ENCODE results near the gene ADGRG6. TPM values are rescaled to one million over a fixed set of nuclear protein-coding genes. Genes with fewer than 3 reads are reported as not detected.

Gene ADGRG6
- total RNA-seq, 1 donor from 2014 or later: 39.1 TPM

DNA sequence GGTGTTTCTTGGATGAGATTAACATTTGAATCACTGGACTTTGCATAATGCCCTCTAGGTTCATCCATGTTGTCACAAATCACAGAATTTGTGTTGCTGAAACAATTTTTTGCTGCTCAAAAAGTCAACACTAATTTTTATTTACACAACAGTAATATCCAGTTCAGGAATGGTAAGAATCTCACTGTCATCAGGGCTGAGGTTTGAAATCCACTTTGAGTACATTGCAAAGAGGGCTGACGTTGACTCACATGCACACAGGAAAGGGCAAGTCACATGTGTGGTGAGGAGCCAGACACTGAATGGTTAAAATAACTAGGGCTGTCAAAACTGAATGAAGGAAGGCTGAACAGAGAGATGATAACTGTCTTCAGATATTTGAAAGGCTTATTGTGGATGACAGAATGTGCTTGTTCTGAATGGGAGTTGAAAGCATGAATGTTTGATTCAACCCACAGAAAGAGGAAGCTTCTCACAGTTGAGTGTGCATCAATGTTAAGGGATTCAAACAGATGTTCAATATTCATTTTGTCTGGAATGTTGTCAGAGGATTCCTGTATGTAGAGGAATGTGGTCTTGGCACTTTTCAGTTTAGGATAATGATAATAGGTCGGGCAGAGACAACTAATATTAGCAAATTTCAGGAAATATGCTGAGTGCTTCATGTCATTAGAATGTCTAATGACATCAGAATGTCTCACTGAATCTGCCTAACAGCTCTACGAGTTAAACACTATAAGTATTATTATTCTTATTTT, 3.6 kb upstream of the ADGRG6 start:
- TF ChIP-seq, protein P1, sequence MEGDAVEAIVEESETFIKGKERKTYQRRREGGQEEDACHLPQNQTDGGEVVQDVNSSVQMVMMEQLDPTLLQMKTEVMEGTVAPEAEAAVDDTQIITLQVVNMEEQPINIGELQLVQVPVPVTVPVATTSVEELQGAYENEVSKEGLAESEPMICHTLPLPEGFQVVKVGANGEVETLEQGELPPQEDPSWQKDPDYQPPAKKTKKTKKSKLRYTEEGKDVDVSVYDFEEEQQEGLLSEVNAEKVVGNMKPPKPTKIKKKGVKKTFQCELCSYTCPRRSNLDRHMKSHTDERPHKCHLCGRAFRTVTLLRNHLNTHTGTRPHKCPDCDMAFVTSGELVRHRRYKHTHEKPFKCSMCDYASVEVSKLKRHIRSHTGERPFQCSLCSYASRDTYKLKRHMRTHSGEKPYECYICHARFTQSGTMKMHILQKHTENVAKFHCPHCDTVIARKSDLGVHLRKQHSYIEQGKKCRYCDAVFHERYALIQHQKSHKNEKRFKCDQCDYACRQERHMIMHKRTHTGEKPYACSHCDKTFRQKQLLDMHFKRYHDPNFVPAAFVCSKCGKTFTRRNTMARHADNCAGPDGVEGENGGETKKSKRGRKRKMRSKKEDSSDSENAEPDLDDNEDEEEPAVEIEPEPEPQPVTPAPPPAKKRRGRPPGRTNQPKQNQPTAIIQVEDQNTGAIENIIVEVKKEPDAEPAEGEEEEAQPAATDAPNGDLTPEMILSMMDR (IDR thresholded peaks at IDR 0.05; ENCODE audit: insufficient read depth, low read length, poor library complexity, severe bottlenecking): no peak
- no peaks in the 10 kb centered on the region for H3K36me3 ChIP-seq (ENCODE audit: control insufficient read depth, insufficient read depth, low read length)
- no peaks in the 10 kb centered on the region for H3K27me3 ChIP-seq (ENCODE audit: control insufficient read depth, insufficient read depth, low read length)
- H3K4me3 ChIP-seq (ENCODE audit: low read depth, low read length): no peak overlapping the region
- no peak for DNase-seq (ENCODE audit: low read depth)

DNA sequence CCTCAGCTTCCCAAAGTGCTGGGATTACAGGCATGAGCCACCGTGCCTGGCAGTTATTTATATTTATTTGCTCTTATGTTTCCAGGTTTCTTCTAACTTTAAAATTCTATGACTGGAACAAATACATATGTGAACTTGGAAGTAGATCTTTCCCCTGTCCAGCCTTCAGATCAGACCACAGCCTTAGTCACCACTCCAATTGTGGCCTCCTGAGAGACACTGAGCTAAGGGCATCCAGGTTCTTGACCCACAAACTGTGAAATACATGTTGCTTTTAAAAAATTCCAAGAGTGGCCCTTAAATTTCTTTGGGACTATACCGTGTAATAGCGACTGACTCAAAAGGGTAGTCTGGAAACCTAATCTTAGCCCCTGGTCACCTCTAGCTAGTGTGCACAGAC, 1.5 kb upstream of the ADGRG6 start:
- H3K27me3 ChIP-seq (ENCODE audit: control insufficient read depth, insufficient read depth, low read length): no peaks in the 10 kb centered on the region
- no peak overlapping the region for H3K4me3 ChIP-seq (ENCODE audit: low read depth, low read length)
- no peak for DNase-seq (ENCODE audit: low read depth)
- no peaks in the 10 kb centered on the region for H3K36me3 ChIP-seq (ENCODE audit: control insufficient read depth, insufficient read depth, low read length)
- TF ChIP-seq, protein P1 (IDR thresholded peaks at IDR 0.05; ENCODE audit: insufficient read depth, low read length, poor library complexity, severe bottlenecking): no peak

DNA sequence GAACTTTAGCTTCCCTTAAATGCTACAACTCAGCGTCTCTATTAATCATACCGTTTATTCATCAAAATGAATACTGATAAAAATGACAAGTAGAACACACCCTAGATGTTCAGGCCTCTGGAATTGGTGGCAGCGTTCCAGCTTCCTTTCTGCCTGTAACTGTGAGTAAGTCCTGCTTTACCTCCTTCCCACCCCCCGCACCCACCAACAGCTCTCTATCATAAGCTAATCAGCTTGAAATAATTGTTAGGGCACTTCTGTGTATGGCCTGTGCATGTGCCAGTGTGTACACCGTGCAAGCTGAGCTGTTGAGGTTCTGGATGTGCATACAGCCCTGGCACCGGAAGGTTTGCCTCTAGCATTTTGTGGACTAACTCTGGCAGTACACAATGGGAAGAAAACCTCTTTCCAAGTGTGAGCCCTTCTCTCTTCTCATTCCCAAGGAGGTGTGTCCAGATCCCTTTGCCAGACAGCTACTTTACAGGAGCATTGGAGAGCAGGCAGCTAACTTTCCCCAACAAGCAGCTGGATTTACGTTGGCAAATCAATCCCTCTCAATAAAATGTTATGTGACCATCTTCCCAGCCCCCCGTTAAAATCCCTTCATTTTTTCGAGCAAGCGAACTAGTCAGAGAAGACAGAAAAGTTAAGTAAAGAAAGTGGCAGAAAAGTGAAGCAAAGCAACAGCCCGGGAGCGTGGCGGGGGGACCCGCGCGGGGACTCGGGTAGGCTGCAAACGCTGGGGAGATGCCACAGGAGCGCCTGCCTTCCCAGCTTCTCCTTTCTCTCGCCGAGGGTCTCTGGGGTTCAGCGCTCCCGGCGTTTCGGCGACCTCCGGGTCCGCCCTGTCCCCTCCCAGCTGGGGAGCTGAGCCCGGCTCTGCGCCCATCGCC, 803 bp upstream of the ADGRG6 start:
- no peaks in the 10 kb centered on the region for H3K36me3 ChIP-seq (ENCODE audit: control insufficient read depth, insufficient read depth, low read length)
- DNase-seq (ENCODE audit: low read depth): no peak
- H3K27me3 ChIP-seq (ENCODE audit: control insufficient read depth, insufficient read depth, low read length): no peaks in the 10 kb centered on the region
- TF ChIP-seq, protein P1 (IDR thresholded peaks at IDR 0.05; ENCODE audit: insufficient read depth, low read length, poor library complexity, severe bottlenecking): no peak
- H3K4me3 ChIP-seq (ENCODE audit: low read depth, low read length): peak overlapping the region; percentile 72

DNA sequence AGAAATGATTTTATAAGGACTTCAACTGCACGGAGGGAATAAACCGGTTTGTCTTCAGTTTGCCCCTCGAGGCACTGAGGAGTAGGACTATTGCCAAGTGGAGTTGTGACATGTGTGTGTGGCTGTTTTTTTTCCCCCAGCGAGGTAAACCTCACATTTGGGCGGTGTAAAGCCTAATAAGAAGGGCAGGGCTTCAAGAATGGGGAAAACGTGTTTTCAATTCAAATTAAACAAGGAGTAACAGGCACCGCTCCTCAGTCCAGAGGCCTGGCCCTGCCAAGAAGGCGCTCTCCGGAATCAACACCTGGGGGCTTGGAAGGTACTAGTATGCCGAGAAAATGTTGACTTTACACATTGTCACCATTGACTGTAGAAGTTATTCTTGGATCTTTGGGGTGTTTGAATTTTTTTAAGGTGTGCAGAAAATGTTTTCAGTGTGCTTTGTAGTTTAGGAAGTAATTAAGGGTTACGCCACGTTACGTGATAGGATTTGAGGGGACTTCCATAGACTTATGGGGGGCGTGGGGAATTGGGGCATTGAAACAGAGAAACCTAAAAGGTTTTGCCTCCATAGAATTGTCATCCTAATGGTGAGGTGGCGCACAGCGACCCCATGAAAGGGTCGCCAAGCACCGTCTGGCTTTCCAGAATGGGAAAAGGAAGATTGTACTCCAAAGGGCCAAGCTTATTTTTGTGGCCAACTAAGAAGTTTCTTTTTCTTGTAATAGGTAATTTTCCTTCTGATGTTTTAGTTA, 791 bp downstream of the ADGRG6 start:
- DNase-seq (ENCODE audit: low read depth): no peak
- no peaks in the 10 kb centered on the region for H3K27me3 ChIP-seq (ENCODE audit: control insufficient read depth, insufficient read depth, low read length)
- no peaks in the 10 kb centered on the region for H3K36me3 ChIP-seq (ENCODE audit: control insufficient read depth, insufficient read depth, low read length)
- peak overlapping the region; percentile 72 for H3K4me3 ChIP-seq (ENCODE audit: low read depth, low read length)
- TF ChIP-seq, protein P1 (IDR thresholded peaks at IDR 0.05; ENCODE audit: insufficient read depth, low read length, poor library complexity, severe bottlenecking): no peak

DNA sequence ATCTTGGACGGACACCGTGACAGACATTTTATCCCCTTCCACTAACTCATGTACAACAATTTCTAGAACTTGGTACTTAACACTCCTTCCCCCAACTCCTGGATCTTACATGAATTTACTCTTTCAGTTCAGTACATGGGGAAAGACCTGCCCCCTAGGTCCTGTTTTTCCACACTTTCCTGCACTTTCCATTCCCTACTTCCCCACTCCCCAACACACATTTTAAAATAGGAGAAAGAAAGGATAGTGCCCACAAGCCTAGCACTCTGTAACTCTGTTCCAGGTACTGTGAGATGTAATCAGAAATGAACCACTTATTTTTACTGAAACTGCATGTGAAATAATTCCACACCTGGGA, 1.3 kb downstream of the ADGRG6 start:
- Histone ChIP-seq H3K27me3 (ENCODE audit: control insufficient read depth, insufficient read depth, low read length) (no peaks in the 10 kb centered on the region), H3K4me3 (ENCODE audit: low read depth, low read length) (peak overlapping the region; percentile 72), H3K36me3 (ENCODE audit: control insufficient read depth, insufficient read depth, low read length) (no peaks in the 10 kb centered on the region)
- DNase-seq (ENCODE audit: low read depth): no peak
- TF ChIP-seq, protein P1 (IDR thresholded peaks at IDR 0.05; ENCODE audit: insufficient read depth, low read length, poor library complexity, severe bottlenecking): no peak
